ENCODE results near the gene RFPL3.

RFPL3 gene

GRCh38 chr22:32352681-32353080 lies 5.0 kb upstream of the RFPL3 start:
- Histone ChIP-seq H3K4me3 (ENCODE audit: insufficient read depth, low read length, poor library complexity, severe bottlenecking) (no peak overlapping the region), H3K27me3 (ENCODE audit: low read length) (no peaks in the 10 kb centered on the region), H2AFZ (ENCODE audit: low read depth, low read length, severe bottlenecking) (no peak overlapping the region), H3K9ac (ENCODE audit: low read length) (no peak overlapping the region), H3K9me2 (replicated peaks; ENCODE audit: insufficient read depth, low read length) (no peaks in the 10 kb centered on the region), H3K79me2 (ENCODE audit: insufficient read depth, low read length) (no peaks in the 10 kb centered on the region), H3K9me3 (ENCODE audit: insufficient read depth, low read length) (no peaks in the 10 kb centered on the region), H3F3A (ENCODE audit: insufficient read depth) (no peaks in the 10 kb centered on the region), H3K27ac (ENCODE audit: low read depth, low read length) (no peak overlapping the region), H3K36me3 (ENCODE audit: low read length) (no peaks in the 10 kb centered on the region), H4K20me1 (ENCODE audit: low read depth, low read length) (no peaks in the 10 kb centered on the region), H3K4me2 (ENCODE audit: low read depth, low read length, poor library complexity, severe bottlenecking) (no peak overlapping the region)
- TF ChIP-seq EZH2phosphoT487 (conservative IDR thresholded peaks at IDR 0.05; ENCODE audit: low read length) = no peak

- no peaks in the 10 kb centered on the region for H3K9me2 ChIP-seq (replicated peaks; ENCODE audit: insufficient read depth, low read length)
- no peaks in the 10 kb centered on the region for H3K27me3 ChIP-seq (ENCODE audit: low read length)
- no peak for TF ChIP-seq EZH2phosphoT487 (conservative IDR thresholded peaks at IDR 0.05; ENCODE audit: low read length)
- no peak for TF ChIP-seq CTCF (IDR thresholded peaks at IDR 0.05; ENCODE audit: insufficient read depth, low read length, poor library complexity, severe bottlenecking)
- no peaks in the 10 kb centered on the region for H3K79me2 ChIP-seq (ENCODE audit: insufficient read depth, low read length)
- no peaks in the 10 kb centered on the region for H3K36me3 ChIP-seq (ENCODE audit: low read length)
- H3K4me2 ChIP-seq (ENCODE audit: low read depth, low read length, poor library complexity, severe bottlenecking) = no peak overlapping the region
- no peak overlapping the region for H3K9ac ChIP-seq (ENCODE audit: low read length)
- H3K4me3 ChIP-seq (ENCODE audit: insufficient read depth, low read length, poor library complexity, severe bottlenecking) = no peak overlapping the region
- no peaks in the 10 kb centered on the region for H3F3A ChIP-seq (ENCODE audit: insufficient read depth)
- H3K27ac ChIP-seq (ENCODE audit: low read depth, low read length) = no peak overlapping the region
- no peaks in the 10 kb centered on the region for H3K9me3 ChIP-seq (ENCODE audit: insufficient read depth, low read length)
- H4K20me1 ChIP-seq (ENCODE audit: low read depth, low read length) = no peaks in the 10 kb centered on the region
- no peak overlapping the region for H2AFZ ChIP-seq (ENCODE audit: low read depth, low read length, severe bottlenecking)
Measured at GRCh38 chr22:32353292-32353691, 4.4 kb upstream of the RFPL3 start.

GRCh38 chr22:32353840-32354239 lies 3.8 kb upstream of the RFPL3 start:
- H2AFZ ChIP-seq (ENCODE audit: low read depth, low read length, severe bottlenecking) = no peak overlapping the region
- H3K27me3 ChIP-seq (ENCODE audit: low read length) = no peaks in the 10 kb centered on the region
- H3K36me3 ChIP-seq (ENCODE audit: low read length) = no peaks in the 10 kb centered on the region
- H3K79me2 ChIP-seq (ENCODE audit: insufficient read depth, low read length) = no peaks in the 10 kb centered on the region
- H3K9me2 ChIP-seq (replicated peaks; ENCODE audit: insufficient read depth, low read length) = no peaks in the 10 kb centered on the region
- no peaks in the 10 kb centered on the region for H3K9me3 ChIP-seq (ENCODE audit: insufficient read depth, low read length)
- H3K9ac ChIP-seq (ENCODE audit: low read length) = no peak overlapping the region
- H3K4me3 ChIP-seq (ENCODE audit: insufficient read depth, low read length, poor library complexity, severe bottlenecking) = no peak overlapping the region
- H4K20me1 ChIP-seq (ENCODE audit: low read depth, low read length) = no peaks in the 10 kb centered on the region
- no peak for TF ChIP-seq EZH2phosphoT487 (conservative IDR thresholded peaks at IDR 0.05; ENCODE audit: low read length)
- TF ChIP-seq CTCF (IDR thresholded peaks at IDR 0.05; ENCODE audit: insufficient read depth, low read length, poor library complexity, severe bottlenecking) = no peak
- no peak overlapping the region for H3K4me2 ChIP-seq (ENCODE audit: low read depth, low read length, poor library complexity, severe bottlenecking)
- no peaks in the 10 kb centered on the region for H3F3A ChIP-seq (ENCODE audit: insufficient read depth)
- H3K27ac ChIP-seq (ENCODE audit: low read depth, low read length) = no peak overlapping the region

GRCh38 chr22:32354360-32355351 lies 3.0 kb upstream of the RFPL3 start:
- no peaks in the 10 kb centered on the region for H3K79me2 ChIP-seq (ENCODE audit: insufficient read depth, low read length)
- H3K27me3 ChIP-seq (ENCODE audit: low read length) = no peaks in the 10 kb centered on the region
- no peak overlapping the region for H3K27ac ChIP-seq (ENCODE audit: low read depth, low read length)
- no peaks in the 10 kb centered on the region for H3K36me3 ChIP-seq (ENCODE audit: low read length)
- H3K9ac ChIP-seq (ENCODE audit: low read length) = no peak overlapping the region
- no peaks in the 10 kb centered on the region for H3K9me2 ChIP-seq (replicated peaks; ENCODE audit: insufficient read depth, low read length)
- TF ChIP-seq CTCF (IDR thresholded peaks at IDR 0.05; ENCODE audit: insufficient read depth, low read length, poor library complexity, severe bottlenecking) (no peak), EZH2phosphoT487 (conservative IDR thresholded peaks at IDR 0.05; ENCODE audit: low read length) (no peak)
- H4K20me1 ChIP-seq (ENCODE audit: low read depth, low read length) = no peaks in the 10 kb centered on the region
- H3F3A ChIP-seq (ENCODE audit: insufficient read depth) = no peaks in the 10 kb centered on the region
- no peak overlapping the region for H3K4me3 ChIP-seq (ENCODE audit: insufficient read depth, low read length, poor library complexity, severe bottlenecking)
- H2AFZ ChIP-seq (ENCODE audit: low read depth, low read length, severe bottlenecking) = no peak overlapping the region
- H3K9me3 ChIP-seq (ENCODE audit: insufficient read depth, low read length) = no peaks in the 10 kb centered on the region
- H3K4me2 ChIP-seq (ENCODE audit: low read depth, low read length, poor library complexity, severe bottlenecking) = no peak overlapping the region
